ENCODE results near the gene ERC2.

Gene ERC2

GRCh38 chr3:56347219-56347871, 120.9 kb downstream of the ERC2 start:
- Histone ChIP-seq H3K9ac (ENCODE audit: low read length) (no peak overlapping the region), H3K4me3 (ENCODE audit: low read depth, low read length, poor library complexity, severe bottlenecking) (no peak overlapping the region), H2AFZ (ENCODE audit: low read length) (no peak overlapping the region), H3K9me2 (ENCODE audit: low read depth, low read length) (no peaks in the 10 kb centered on the region), H3K4me2 (ENCODE audit: low read length) (no peak overlapping the region), H3K36me3 (ENCODE audit: insufficient read depth, low read length) (no peaks in the 10 kb centered on the region), H3K79me2 (ENCODE audit: insufficient read depth, low read length) (no peaks in the 10 kb centered on the region), H3K4me1 (ENCODE audit: insufficient read depth, low read length, severe bottlenecking) (no peaks in the 10 kb centered on the region), H4K20me1 (ENCODE audit: insufficient read depth, low read length) (no peaks in the 10 kb centered on the region), H3K27ac (ENCODE audit: low read depth, low read length, poor library complexity, severe bottlenecking) (no peak overlapping the region), H3K27me3 (ENCODE audit: insufficient read depth, low read length) (0 out of 2 replicates have a peak, but pooled peaks cover 4% of the 10 kb centered on the region), H3F3A (ENCODE audit: insufficient read depth, low read length) (no peaks in the 10 kb centered on the region), H3K9me3 (ENCODE audit: low read length) (no peaks in the 10 kb centered on the region)
- TF ChIP-seq CTCF (IDR thresholded peaks at IDR 0.05; ENCODE audit: low read length) (peak; percentile 62), EZH2 (IDR thresholded peaks at IDR 0.05; ENCODE audit: borderline replicate concordance, low read length) (no peak)

GRCh38 chr3:56342475-56342874, 125.8 kb downstream of the ERC2 start:
- H2AFZ ChIP-seq (ENCODE audit: low read length): no peak overlapping the region
- no peak overlapping the region for H3K9ac ChIP-seq (ENCODE audit: low read length)
- no peak for TF ChIP-seq EZH2 (IDR thresholded peaks at IDR 0.05; ENCODE audit: borderline replicate concordance, low read length)
- no peak for TF ChIP-seq CTCF (IDR thresholded peaks at IDR 0.05; ENCODE audit: low read length)
- H3K27me3 ChIP-seq (ENCODE audit: insufficient read depth, low read length): 0 out of 2 replicates have a peak, but pooled peaks cover 4% of the 10 kb centered on the region
- no peaks in the 10 kb centered on the region for H3K4me1 ChIP-seq (ENCODE audit: insufficient read depth, low read length, severe bottlenecking)
- no peak overlapping the region for H3K27ac ChIP-seq (ENCODE audit: low read depth, low read length, poor library complexity, severe bottlenecking)
- H3K79me2 ChIP-seq (ENCODE audit: insufficient read depth, low read length): no peaks in the 10 kb centered on the region
- no peaks in the 10 kb centered on the region for H3K36me3 ChIP-seq (ENCODE audit: insufficient read depth, low read length)
- H3K9me2 ChIP-seq (ENCODE audit: low read depth, low read length): no peaks in the 10 kb centered on the region
- no peak overlapping the region for H3K4me2 ChIP-seq (ENCODE audit: low read length)
- no peaks in the 10 kb centered on the region for H3K9me3 ChIP-seq (ENCODE audit: low read length)
- no peak overlapping the region for H3K4me3 ChIP-seq (ENCODE audit: low read depth, low read length, poor library complexity, severe bottlenecking)
- no peaks in the 10 kb centered on the region for H3F3A ChIP-seq (ENCODE audit: insufficient read depth, low read length)
- no peaks in the 10 kb centered on the region for H4K20me1 ChIP-seq (ENCODE audit: insufficient read depth, low read length)

DNA sequence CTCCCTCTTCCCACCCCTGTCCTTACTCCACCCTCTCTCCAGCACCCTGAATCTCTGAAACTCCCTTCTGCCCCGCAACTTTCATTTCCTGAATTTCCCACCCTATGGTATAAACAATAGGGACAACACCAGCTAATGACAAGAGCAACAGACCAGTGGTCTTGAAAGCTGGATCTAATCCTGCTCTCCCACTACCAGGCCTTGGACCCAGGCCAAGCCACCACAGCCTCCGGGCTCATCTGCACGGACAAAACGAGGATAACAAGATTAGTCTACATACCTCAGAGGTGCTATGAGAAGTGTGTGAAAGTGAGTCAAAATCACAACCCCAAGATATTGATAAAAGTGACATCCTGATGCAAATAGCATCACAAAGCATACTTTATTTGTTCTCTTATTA, 128.6 kb downstream of the ERC2 start:
- TF ChIP-seq CTCF (IDR thresholded peaks at IDR 0.05; ENCODE audit: low read length): no peak
- no peak for TF ChIP-seq EZH2 (IDR thresholded peaks at IDR 0.05; ENCODE audit: borderline replicate concordance, low read length)
- no peak overlapping the region for H2AFZ ChIP-seq (ENCODE audit: low read length)
- no peak overlapping the region for H3K27ac ChIP-seq (ENCODE audit: low read depth, low read length, poor library complexity, severe bottlenecking)
- H3K4me3 ChIP-seq (ENCODE audit: low read depth, low read length, poor library complexity, severe bottlenecking): no peak overlapping the region
- H3K9ac ChIP-seq (ENCODE audit: low read length): no peak overlapping the region
- H3K79me2 ChIP-seq (ENCODE audit: insufficient read depth, low read length): no peaks in the 10 kb centered on the region
- no peaks in the 10 kb centered on the region for H3F3A ChIP-seq (ENCODE audit: insufficient read depth, low read length)
- H3K4me2 ChIP-seq (ENCODE audit: low read length): no peak overlapping the region
- no peaks in the 10 kb centered on the region for H3K9me3 ChIP-seq (ENCODE audit: low read length)
- H3K9me2 ChIP-seq (ENCODE audit: low read depth, low read length): no peaks in the 10 kb centered on the region
- no peaks in the 10 kb centered on the region for H3K36me3 ChIP-seq (ENCODE audit: insufficient read depth, low read length)
- no peaks in the 10 kb centered on the region for H3K4me1 ChIP-seq (ENCODE audit: insufficient read depth, low read length, severe bottlenecking)
- no peaks in the 10 kb centered on the region for H4K20me1 ChIP-seq (ENCODE audit: insufficient read depth, low read length)
- H3K27me3 ChIP-seq (ENCODE audit: insufficient read depth, low read length): 0 out of 2 replicates have a peak, but pooled peaks cover 4% of the 10 kb centered on the region
